AG04450 (cell line): ENCODE results near the gene KRT222. TPM values are rescaled to one million over a fixed set of nuclear protein-coding genes. Genes with fewer than 3 reads are reported as not detected.
A peak's percentile ranks its signal among the peaks of the same experiment; 100 is the strongest.

Experiments
- CTCF ChIA-PET: fragments of 300-600, 350-600 bp; formaldehyde crosslinking; extraction: SDS; loops from one replicate; lab custom pipeline; 2022; ENCODE audit warnings: antibody characterized with exemption, inconsistent platforms; lab: Charles Lee
- POLR2A ChIA-PET: fragments of 350-600 bp; formaldehyde crosslinking; extraction: SDS; loops from one replicate; lab custom pipeline; 2021; ENCODE audit warnings: antibody characterized with exemption, inconsistent platforms; lab: Yijun Ruan, JAX
- DNase-seq: peaks from one replicate; pipeline ENCODE4 v3.0.0-alpha.2; 2011; ENCODE audit warnings: low read depth, low spot score
- H3K27ac ChIP-seq: one replicate; pipeline ENCODE4 v1.5.1; 2012; ENCODE audit warnings: low read depth, low read length, control low read depth
- H3K27me3 ChIP-seq: one replicate; pipeline ENCODE4 v1.6.0; 2012; ENCODE audit warnings: low read length; ENCODE audit not compliant: control insufficient read depth, insufficient read depth
- H3K4me3 ChIP-seq: 2 replicates; pipeline ENCODE4 v1.5.1; 2011; ENCODE audit warnings: mild to moderate bottlenecking, low read depth, low read length, control low read depth
- H3K9me3 ChIP-seq: 2 replicates; pipeline ENCODE4 v1.5.1; 2012; ENCODE audit warnings: low read length; ENCODE audit not compliant: control insufficient read depth, insufficient read depth
- CTCF ChIP-seq: IDR thresholded peaks from 2 replicates; pipeline ENCODE4 v1.5.1; 2011; ENCODE audit warnings: low read depth, low read length, control low read depth, inconsistent platforms
- polyA plus RNA-seq: library from polyadenylated mRNA; depleted of rRNA; stranded (reverse); fragments of >200 nt; gene quantifications from 2 replicates; pipeline ENCODE4 v1.2.3, GENCODE V29; 2011

Gene KRT222
- polyA plus RNA-seq, 1 experiment = not detected

GRCh38 chr17:40615068-40615840 lies 49.7 kb downstream of the KRT222 start:
- TF ChIP-seq CTCF = peak; percentile 52
- POLR2A ChIA-PET = interaction anchor here (0.6 to 1.4 kb wide), 4 partner anchors 10 to 1073 kb away, joined by 3 read pairs; no protein-coding TSS in a partner anchor

GRCh38 chr17:40614431-40615067 lies 50.4 kb downstream of the KRT222 start:
- no peak for TF ChIP-seq CTCF
- POLR2A ChIA-PET = interaction anchor here (0.6 to 1.4 kb wide), 3 partner anchors 9 to 1074 kb away, joined by 3 read pairs; no protein-coding TSS in a partner anchor

More at GRCh38 chr17:40615068-40615840, 49.7 kb downstream of the KRT222 start:
- Histone ChIP-seq H3K27me3 (peaks cover 37% of the 10 kb centered on the region), H3K27ac (no peak overlapping the region), H3K9me3 (no peaks in the 10 kb centered on the region; the same call in 1 of the 2 replicates), H3K4me3 (no peak overlapping the region)
- no peak for DNase-seq
- CTCF ChIA-PET = interaction anchor here (0.6 to 5.0 kb wide), 9 partner anchors 9 to 1048 kb away, joined by 3 to 51 read pairs (median 3); no protein-coding TSS in a partner anchor

GRCh38 chr17:40613467-40614154 lies 51.4 kb downstream of the KRT222 start:
- no peak overlapping the region for H3K27ac ChIP-seq
- ChIA-PET POLR2A (interaction anchor here (0.5 kb wide), 1 partner anchor 354 kb away, joined by 9 read pairs; no protein-coding TSS in a partner anchor), CTCF (interaction anchor here (0.6 to 5.0 kb wide), 3 partner anchors 179 to 1052 kb away, joined by 3 to 51 read pairs (median 3); no protein-coding TSS in a partner anchor)
- no peak for TF ChIP-seq CTCF
- no peak overlapping the region for H3K4me3 ChIP-seq
- no peak for DNase-seq
- peaks cover 33% of the 10 kb centered on the region for H3K27me3 ChIP-seq
- H3K9me3 ChIP-seq = no peaks in the 10 kb centered on the region; the same call in 1 of the 2 replicates

More at GRCh38 chr17:40614431-40615067, 50.4 kb downstream of the KRT222 start:
- H3K27ac ChIP-seq = no peak overlapping the region
- no peak overlapping the region for H3K4me3 ChIP-seq
- no peak for DNase-seq
- H3K27me3 ChIP-seq = peaks cover 37% of the 10 kb centered on the region
- CTCF ChIA-PET = interaction anchor here (1.5 to 5.0 kb wide), 3 partner anchors 10 to 1048 kb away, joined by 6 to 51 read pairs (median 10); no protein-coding TSS in a partner anchor
- no peaks in the 10 kb centered on the region; the same call in 1 of the 2 replicates for H3K9me3 ChIP-seq

GRCh38 chr17:40612599-40613244 lies 52.3 kb downstream of the KRT222 start:
- Histone ChIP-seq H3K4me3 (no peak overlapping the region), H3K9me3 (no peaks in the 10 kb centered on the region; the same call in 1 of the 2 replicates), H3K27me3 (peaks cover 31% of the 10 kb centered on the region), H3K27ac (no peak overlapping the region)
- no peak for TF ChIP-seq CTCF
- POLR2A ChIA-PET = no interaction called here
- CTCF ChIA-PET = interaction anchor here (0.6 to 1.2 kb wide), 3 partner anchors 13 to 1053 kb away, joined by 3 read pairs; no protein-coding TSS in a partner anchor
- no peak for DNase-seq
